Lower leg skin (tissue), 3 donors: Measurements from ENCODE around the gene CARMIL3.

Experiments
- POLR2A ChIP-seq, 2 donors: fragments of 450-650 bp; IDR thresholded peaks; one replicate each; pipeline ENCODE4 v1.6.1; 2016 to 2017; ENCODE audit warnings: antibody characterized with exemption in 2 of 2, mild to moderate bottlenecking in 1 of 2, moderate library complexity in 1 of 2
- TF ChIP-seq, protein P1 (sequence below), 3 donors: fragments of 450-650 bp; IDR thresholded peaks; one replicate each; pipeline ENCODE4 v1.5.1; 2016; ENCODE audit warnings: antibody characterized with exemption in 3 of 3, mild to moderate bottlenecking in 3 of 3, moderate library complexity in 2 of 3

- TF ChIP-seq POLR2A (IDR thresholded peaks at IDR 0.05): no peak
- TF ChIP-seq, protein P1, sequence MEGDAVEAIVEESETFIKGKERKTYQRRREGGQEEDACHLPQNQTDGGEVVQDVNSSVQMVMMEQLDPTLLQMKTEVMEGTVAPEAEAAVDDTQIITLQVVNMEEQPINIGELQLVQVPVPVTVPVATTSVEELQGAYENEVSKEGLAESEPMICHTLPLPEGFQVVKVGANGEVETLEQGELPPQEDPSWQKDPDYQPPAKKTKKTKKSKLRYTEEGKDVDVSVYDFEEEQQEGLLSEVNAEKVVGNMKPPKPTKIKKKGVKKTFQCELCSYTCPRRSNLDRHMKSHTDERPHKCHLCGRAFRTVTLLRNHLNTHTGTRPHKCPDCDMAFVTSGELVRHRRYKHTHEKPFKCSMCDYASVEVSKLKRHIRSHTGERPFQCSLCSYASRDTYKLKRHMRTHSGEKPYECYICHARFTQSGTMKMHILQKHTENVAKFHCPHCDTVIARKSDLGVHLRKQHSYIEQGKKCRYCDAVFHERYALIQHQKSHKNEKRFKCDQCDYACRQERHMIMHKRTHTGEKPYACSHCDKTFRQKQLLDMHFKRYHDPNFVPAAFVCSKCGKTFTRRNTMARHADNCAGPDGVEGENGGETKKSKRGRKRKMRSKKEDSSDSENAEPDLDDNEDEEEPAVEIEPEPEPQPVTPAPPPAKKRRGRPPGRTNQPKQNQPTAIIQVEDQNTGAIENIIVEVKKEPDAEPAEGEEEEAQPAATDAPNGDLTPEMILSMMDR (IDR thresholded peaks at IDR 0.05): no peak
Observed at GRCh38 chr14:24054646-24055045, 2.8 kb downstream of the CARMIL3 start.
